H9 (cell line): ENCODE measurements around the gene CNN3. TPM values are rescaled to one million over a fixed set of nuclear protein-coding genes. Genes with fewer than 3 reads are reported as not detected.

Source experiments
- DNase-seq: peaks from one replicate; pipeline ENCODE4 v3.0.0-alpha.2; 2017
- H2AFZ ChIP-seq: one replicate; pipeline ENCODE4 v1.6.1; 2013; ENCODE audit warnings: mild to moderate bottlenecking, low read length, control low read depth, moderate library complexity
- H2AK5ac ChIP-seq: 2 replicates; pipeline ENCODE4 v1.6.1; 2013; ENCODE audit warnings: low read length, control low read depth, mixed read lengths; ENCODE audit not compliant: insufficient read length
- H2BK120ac ChIP-seq: one replicate; pipeline ENCODE4 v1.6.1; 2013; ENCODE audit warnings: low read depth, mild to moderate bottlenecking, low read length, control low read depth, inconsistent platforms; ENCODE audit not compliant: poor library complexity, severe bottlenecking
- H2BK12ac ChIP-seq: 2 replicates; pipeline ENCODE4 v1.6.1; 2013; ENCODE audit warnings: low read length, control low read depth, mixed read lengths, low read depth; ENCODE audit not compliant: insufficient read length
- H2BK15ac ChIP-seq: 2 replicates; pipeline ENCODE4 v1.6.1; 2013; ENCODE audit warnings: low read depth, low read length, control low read depth
- H2BK20ac ChIP-seq: one replicate; pipeline ENCODE4 v1.6.1; 2013; ENCODE audit warnings: low read depth, mild to moderate bottlenecking, low read length, control low read depth, inconsistent platforms; ENCODE audit not compliant: poor library complexity, severe bottlenecking
- H2BK5ac ChIP-seq: 2 replicates; pipeline ENCODE4 v1.6.1; 2013; ENCODE audit warnings: low read length, control low read depth, mixed read lengths; ENCODE audit not compliant: insufficient read length
- H3K14ac ChIP-seq: 2 replicates; pipeline ENCODE4 v1.6.1; 2013; ENCODE audit warnings: low read length, control low read depth; ENCODE audit not compliant: insufficient read depth
- H3K18ac ChIP-seq: 2 replicates; pipeline ENCODE4 v1.6.1; 2013; ENCODE audit warnings: low read depth, mild to moderate bottlenecking, mixed read lengths, low read length, control low read depth; ENCODE audit not compliant: insufficient read length
- H3K23ac ChIP-seq: 2 replicates; pipeline ENCODE4 v1.6.1; 2013; ENCODE audit warnings: low read length, control low read depth, mixed read lengths, low read depth; ENCODE audit not compliant: insufficient read length
- H3K23me2 ChIP-seq: 2 replicates; pipeline ENCODE4 v1.6.1; 2013; ENCODE audit warnings: low read depth, mild to moderate bottlenecking, mixed read lengths, low read length, control low read depth; ENCODE audit not compliant: insufficient read length, poor library complexity, severe bottlenecking
- H3K27ac ChIP-seq: 2 replicates; pipeline ENCODE4 v1.5.1; 2013; ENCODE audit warnings: low read length, control low read depth, mixed read lengths, low read depth; ENCODE audit not compliant: insufficient read length
- H3K27me3 ChIP-seq: 2 replicates; pipeline ENCODE4 v1.6.1; 2013; ENCODE audit warnings: low read length, control low read depth, inconsistent platforms; ENCODE audit not compliant: insufficient read depth
- H3K4ac ChIP-seq: 2 replicates; pipeline ENCODE4 v1.6.1; 2013; ENCODE audit warnings: low read depth, mild to moderate bottlenecking, control low read depth, inconsistent platforms, low read length, moderate library complexity
- H3K4me1 ChIP-seq: 2 replicates; pipeline ENCODE4 v1.6.1; 2013; ENCODE audit warnings: low read length, control low read depth, inconsistent platforms; ENCODE audit not compliant: insufficient read depth
- H3K4me2 ChIP-seq: 2 replicates; pipeline ENCODE4 v1.6.1; 2013; ENCODE audit warnings: low read length, control low read depth, mixed read lengths; ENCODE audit not compliant: insufficient read length, insufficient read depth
- H3K56ac ChIP-seq: 2 replicates; pipeline ENCODE4 v1.6.1; 2013; ENCODE audit warnings: low read depth, mild to moderate bottlenecking, mixed read lengths, low read length, control low read depth; ENCODE audit not compliant: insufficient read length
- H3K79me1 ChIP-seq: 2 replicates; pipeline ENCODE4 v1.6.1; 2013; ENCODE audit warnings: low read depth, mild to moderate bottlenecking, moderate library complexity, low read length, control low read depth, inconsistent platforms; ENCODE audit not compliant: insufficient read depth, poor library complexity, severe bottlenecking
- H3K79me2 ChIP-seq: 2 replicates; pipeline ENCODE4 v1.6.1; 2013; ENCODE audit warnings: low read length, control low read depth, inconsistent platforms; ENCODE audit not compliant: insufficient read depth
- H3K9ac ChIP-seq: 2 replicates; pipeline ENCODE4 v1.6.1; 2013; ENCODE audit warnings: low read length, control low read depth, mixed read lengths; ENCODE audit not compliant: insufficient read length; ENCODE audit errors: extremely low read depth
- H3K9me3 ChIP-seq: one replicate; pipeline ENCODE4 v1.6.1; 2013; ENCODE audit warnings: low read depth, low read length, inconsistent platforms; ENCODE audit not compliant: control insufficient read depth
- H3T11ph ChIP-seq: one replicate; pipeline ENCODE4 v1.6.1; 2013; ENCODE audit warnings: mild to moderate bottlenecking, low read length, control low read depth, inconsistent platforms
- H4K20me1 ChIP-seq: one replicate; pipeline ENCODE4 v1.6.1; 2013; ENCODE audit not compliant: control insufficient read depth, insufficient read length, insufficient read depth
- H4K5ac ChIP-seq: 2 replicates; pipeline ENCODE4 v1.6.1; 2013; ENCODE audit warnings: low read depth, mild to moderate bottlenecking, mixed read lengths, low read length, control low read depth; ENCODE audit not compliant: insufficient read length
- H4K8ac ChIP-seq: replicated peaks from 2 replicates; pipeline ENCODE4 v1.6.1; 2013; ENCODE audit warnings: low read length, control low read depth, mixed read lengths, low read depth; ENCODE audit not compliant: insufficient read length
- H4K91ac ChIP-seq: 2 replicates; pipeline ENCODE4 v1.6.1; 2013; ENCODE audit warnings: low read depth, mild to moderate bottlenecking, moderate library complexity, mixed read lengths, low read length, control low read depth; ENCODE audit not compliant: insufficient read length
- H3K27ac Mint-ChIP-seq, 3 experiments: 2 replicates in 2 of 3; 3 replicates in 1 of 3; pipeline ENCODE4 v1.8.0; 2020 to 2021; ENCODE audit warnings: mixed read lengths in 3 of 3, mild to moderate bottlenecking in 1 of 3, moderate library complexity in 1 of 3
- H3K27me3 Mint-ChIP-seq: 2 replicates; pipeline ENCODE4 v1.8.0; 2021; ENCODE audit warnings: low read depth, mild to moderate bottlenecking, moderate library complexity, mixed read lengths
- H3K36me3 Mint-ChIP-seq, 3 experiments: 2 replicates in 2 of 3; 3 replicates in 1 of 3; pipeline ENCODE4 v1.8.0; 2020 to 2021; ENCODE audit warnings: low read depth in 3 of 3, mixed read lengths in 3 of 3; ENCODE audit not compliant: insufficient read depth in 1 of 3
- H3K4me1 Mint-ChIP-seq, 2 experiments: 2 replicates each; pipeline ENCODE4 v1.8.0; 2020; ENCODE audit warnings: mixed read lengths in 2 of 2
- H3K4me3 Mint-ChIP-seq, 2 experiments: 2 replicates in 1 of 2; 3 replicates in 1 of 2; pipeline ENCODE4 v1.8.0; 2020 to 2021; ENCODE audit warnings: mild to moderate bottlenecking in 2 of 2, mixed read lengths in 2 of 2, moderate library complexity in 1 of 2
- H3K9me3 Mint-ChIP-seq, 2 experiments: 2 replicates in 1 of 2; 3 replicates in 1 of 2; pipeline ENCODE4 v1.8.0; 2020; ENCODE audit warnings: mild to moderate bottlenecking in 2 of 2, mixed read lengths in 2 of 2, moderate library complexity in 1 of 2
- whole genome bisulfite sequencing: extraction: QIAGEN DNeasy Blood & Tissue Kit; methylation state at CpG from one replicate; pipeline ENCODE4 v1.1.7; 2013; ENCODE audit warnings: missing lambda C conversion rate, low lambda C conversion rate, mixed read lengths; ENCODE audit not compliant: insufficient read length; ENCODE audit errors: extremely low coverage; 5-methylcytosine and 5-hydroxymethylcytosine counted together
- total RNA-seq: library from RNA; stranded (reverse); gene quantifications from 2 replicates; pipeline ENCODE4 v1.2.1, GENCODE V29; 2021
- TF ChIP-seq, protein P1 (sequence below): fragments of 200-600 bp; sonication (generic); conservative IDR thresholded peaks from 3 replicates; pipeline ENCODE4 v1.8.0; 2021; ENCODE audit warnings: antibody characterized with exemption, mild to moderate bottlenecking

CNN3 gene
- total RNA-seq, 1 experiment from 2014 or later = 279 TPM

GRCh38 chr1:94974241-94974640 lies 47.3 kb upstream of the CNN3 start:
- Histone ChIP-seq H2BK15ac (no peak overlapping the region), H3K79me2 (no peaks in the 10 kb centered on the region), H2AK5ac (no peak overlapping the region), H3K23ac (no peak overlapping the region), H2BK120ac (no peak overlapping the region), H3K14ac (no peak overlapping the region), H3K23me2 (no peaks in the 10 kb centered on the region), H4K8ac (no peak overlapping the region), H3K4ac (no peak overlapping the region), H2BK20ac (no peak overlapping the region), H3K18ac (no peak overlapping the region), H3K4me1 (no peaks in the 10 kb centered on the region; the same call in 1 of the 2 replicates), H3K9me3 (no peaks in the 10 kb centered on the region), H2BK5ac (no peak overlapping the region), H3K4me2 (no peak overlapping the region), H4K20me1 (no peaks in the 10 kb centered on the region), H2BK12ac (no peak overlapping the region), H3K27me3 (no peaks in the 10 kb centered on the region), H4K91ac (no peak overlapping the region), H2AFZ (no peak overlapping the region), H3K79me1 (no peaks in the 10 kb centered on the region), H3K56ac (no peak overlapping the region), H3K9ac (no peak overlapping the region), H4K5ac (no peak overlapping the region), H3K27ac (no peak overlapping the region), H3T11ph (no peak overlapping the region)
- Mint-ChIP-seq H3K4me1 (peaks cover 10 to 14% of the 10 kb centered on the region in 2 experiments), H3K27ac (no peak overlapping the region), H3K27me3 (no peaks in the 10 kb centered on the region), H3K9me3 (no peaks in the 10 kb centered on the region; a peak in 2 of 5 replicates), H3K36me3 (no peaks in the 10 kb centered on the region), H3K4me3 (no peak overlapping the region)
- TF ChIP-seq, protein P1, sequence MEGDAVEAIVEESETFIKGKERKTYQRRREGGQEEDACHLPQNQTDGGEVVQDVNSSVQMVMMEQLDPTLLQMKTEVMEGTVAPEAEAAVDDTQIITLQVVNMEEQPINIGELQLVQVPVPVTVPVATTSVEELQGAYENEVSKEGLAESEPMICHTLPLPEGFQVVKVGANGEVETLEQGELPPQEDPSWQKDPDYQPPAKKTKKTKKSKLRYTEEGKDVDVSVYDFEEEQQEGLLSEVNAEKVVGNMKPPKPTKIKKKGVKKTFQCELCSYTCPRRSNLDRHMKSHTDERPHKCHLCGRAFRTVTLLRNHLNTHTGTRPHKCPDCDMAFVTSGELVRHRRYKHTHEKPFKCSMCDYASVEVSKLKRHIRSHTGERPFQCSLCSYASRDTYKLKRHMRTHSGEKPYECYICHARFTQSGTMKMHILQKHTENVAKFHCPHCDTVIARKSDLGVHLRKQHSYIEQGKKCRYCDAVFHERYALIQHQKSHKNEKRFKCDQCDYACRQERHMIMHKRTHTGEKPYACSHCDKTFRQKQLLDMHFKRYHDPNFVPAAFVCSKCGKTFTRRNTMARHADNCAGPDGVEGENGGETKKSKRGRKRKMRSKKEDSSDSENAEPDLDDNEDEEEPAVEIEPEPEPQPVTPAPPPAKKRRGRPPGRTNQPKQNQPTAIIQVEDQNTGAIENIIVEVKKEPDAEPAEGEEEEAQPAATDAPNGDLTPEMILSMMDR = no peak
- WGBS = no CpG with 5 or more reads among the region's 1 CpG
- DNase-seq = no peak
